ENCODE data around the gene KRTAP4-12.
"Not testable (repeated sequence)": the region's sequence is repeated elsewhere in the genome, so short reads cannot be mapped to it uniquely, and the experiment has no call there.

The KRTAP4-12 gene

DNA sequence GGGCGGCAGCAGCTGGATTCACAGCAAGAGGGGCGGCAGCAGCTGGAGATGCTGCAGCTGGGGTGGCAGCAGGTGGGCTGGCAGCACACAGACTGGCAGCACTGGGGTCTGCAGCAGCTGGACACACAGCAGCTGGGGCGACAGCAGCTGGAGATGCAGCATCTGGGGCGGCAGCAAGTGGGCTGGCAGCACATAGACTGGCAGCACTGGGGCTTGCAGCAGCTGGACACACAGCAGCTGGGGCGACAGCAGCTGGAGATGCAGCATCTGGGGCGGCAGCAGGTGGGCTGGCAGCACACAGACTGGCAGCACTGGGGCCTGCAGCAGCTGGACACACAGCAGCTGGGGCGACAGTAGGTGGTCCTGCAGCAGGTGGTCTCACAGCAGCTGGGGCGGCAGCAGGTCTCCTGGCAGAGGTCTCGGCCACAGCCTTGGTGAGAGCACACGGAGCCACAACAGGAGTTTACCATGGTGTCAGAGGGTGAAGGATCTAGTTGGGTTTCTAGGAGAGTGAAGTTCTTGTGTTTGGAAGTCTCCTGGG lies 6.1 kb downstream of the KRTAP4-12 start, which contains the start of gene KRTAP4-11:
Gene KRTAP4-11 (minus strand): TSS at position 528 of the 541 bp plus-strand sequence. CDS start 58 bp downstream, at position 470.
- DNase-seq (ENCODE audit: low spot score); H3K27me3 Mint-ChIP-seq (ENCODE audit: low read depth); H3K36me3 Mint-ChIP-seq (ENCODE audit: low read depth); H3K27ac Mint-ChIP-seq; H3K4me1 Mint-ChIP-seq (ENCODE audit: low read depth); H3K4me3 Mint-ChIP-seq; H3K9me3 Mint-ChIP-seq: not testable (repeated sequence)

DNA sequence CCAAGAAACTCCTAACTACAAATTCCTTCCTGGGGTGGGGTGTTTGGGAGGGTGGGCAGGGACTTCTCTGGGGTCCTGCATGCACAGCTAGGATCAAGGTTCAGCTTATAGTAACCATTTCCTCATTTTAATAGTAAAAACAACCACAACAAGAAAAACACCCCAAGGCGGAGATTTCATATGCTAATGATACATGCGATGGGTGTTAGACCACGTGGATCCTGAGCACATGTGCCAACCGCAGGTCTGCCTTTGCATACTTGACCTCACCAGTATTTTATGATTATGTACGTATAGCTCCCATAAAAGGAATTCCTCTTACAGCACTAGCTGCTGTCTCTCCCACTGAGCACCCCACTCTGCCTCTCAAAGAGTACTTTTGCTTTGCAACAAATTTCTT lies 7.7 kb downstream of the KRTAP4-12 start:
- no peak overlapping the region for H3K27ac Mint-ChIP-seq
- peaks cover 8% of the 10 kb centered on the region for H3K9me3 Mint-ChIP-seq
- H3K4me3 Mint-ChIP-seq: no peak overlapping the region
- DNase-seq (ENCODE audit: low spot score): no peak
- no peaks in the 10 kb centered on the region for H3K36me3 Mint-ChIP-seq (ENCODE audit: low read depth)
- H3K27me3 Mint-ChIP-seq (ENCODE audit: low read depth): peaks cover 9% of the 10 kb centered on the region
- H3K4me1 Mint-ChIP-seq (ENCODE audit: low read depth): peaks cover 7% of the 10 kb centered on the region

DNA sequence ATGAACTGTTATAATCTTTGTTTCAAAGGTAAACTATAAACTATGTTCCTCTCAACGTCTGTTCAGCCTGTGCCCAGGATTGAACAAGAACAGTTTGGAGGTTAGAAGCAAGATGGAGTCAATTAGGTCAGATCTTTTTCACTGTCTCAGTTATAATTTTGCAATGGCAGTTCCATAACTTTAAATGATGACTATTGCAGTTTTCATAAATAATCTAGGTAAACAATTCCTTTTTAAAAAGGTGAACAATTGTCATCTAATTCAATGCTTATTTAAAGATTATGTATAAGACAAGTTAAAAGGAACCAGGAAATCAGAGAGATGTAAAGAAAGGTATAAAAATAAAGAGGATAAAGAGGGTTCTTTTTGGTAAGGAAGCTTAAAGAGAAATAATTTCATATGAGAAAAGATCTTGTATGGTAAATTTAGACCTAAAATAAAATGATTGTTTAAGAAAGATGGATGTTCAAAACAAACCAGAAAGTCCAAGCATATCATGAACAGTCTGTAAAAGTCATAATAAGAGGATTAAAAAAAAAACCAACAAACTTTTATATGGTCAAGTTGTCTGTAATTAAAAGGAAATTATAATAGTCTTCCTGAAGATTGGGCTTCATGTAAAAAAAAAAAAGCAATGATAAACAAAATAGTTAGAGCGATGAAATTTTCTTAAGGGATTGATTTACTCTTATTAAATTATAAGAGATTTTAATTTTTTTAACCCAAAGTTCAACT lies 12.7 kb downstream of the KRTAP4-12 start:
- Mint-ChIP-seq H3K36me3 (ENCODE audit: low read depth) (no peaks in the 10 kb centered on the region), H3K4me3 (no peak overlapping the region), H3K27me3 (ENCODE audit: low read depth) (peaks cover 13% of the 10 kb centered on the region), H3K4me1 (ENCODE audit: low read depth) (peaks cover 3% of the 10 kb centered on the region), H3K9me3 (peaks cover 8% of the 10 kb centered on the region), H3K27ac (no peak overlapping the region)
- no peak for DNase-seq (ENCODE audit: low spot score)

DNA sequence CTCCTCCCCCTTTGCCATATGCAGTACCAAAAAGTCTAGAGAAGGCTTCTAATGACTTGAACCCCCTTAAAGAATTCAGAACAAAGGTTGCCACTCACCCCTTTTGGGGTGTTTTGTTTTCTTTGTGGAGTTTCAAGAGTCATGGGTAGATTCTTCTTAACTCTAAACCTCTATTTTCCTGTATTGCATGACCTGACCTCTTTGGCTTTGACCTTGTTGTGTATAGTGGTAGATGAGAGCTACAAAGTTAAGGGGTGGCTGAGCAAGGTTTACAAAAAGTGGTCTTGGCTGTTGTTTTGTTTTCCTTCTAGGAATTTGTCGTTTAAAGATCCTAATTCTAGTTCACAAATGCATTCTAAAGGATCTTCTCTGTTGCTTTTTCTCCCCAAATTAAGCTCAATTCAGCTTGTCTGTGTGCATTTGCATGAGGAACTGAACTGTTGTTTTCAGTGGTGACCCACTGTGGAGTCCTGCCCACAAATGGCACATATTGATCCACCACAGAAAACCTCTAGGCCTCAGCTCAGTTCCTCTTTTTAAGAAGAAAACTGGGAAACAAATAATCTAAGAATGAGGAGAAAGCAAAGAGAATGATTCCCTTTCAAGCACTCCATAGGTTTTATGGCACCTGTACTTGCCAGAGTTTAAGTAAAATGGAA lies 15.1 kb downstream of the KRTAP4-12 start:
- H3K9me3 Mint-ChIP-seq; H3K36me3 Mint-ChIP-seq (ENCODE audit: low read depth); DNase-seq (ENCODE audit: low spot score); H3K4me3 Mint-ChIP-seq; H3K27ac Mint-ChIP-seq; H3K27me3 Mint-ChIP-seq (ENCODE audit: low read depth); H3K4me1 Mint-ChIP-seq (ENCODE audit: low read depth): not testable (repeated sequence)

DNA sequence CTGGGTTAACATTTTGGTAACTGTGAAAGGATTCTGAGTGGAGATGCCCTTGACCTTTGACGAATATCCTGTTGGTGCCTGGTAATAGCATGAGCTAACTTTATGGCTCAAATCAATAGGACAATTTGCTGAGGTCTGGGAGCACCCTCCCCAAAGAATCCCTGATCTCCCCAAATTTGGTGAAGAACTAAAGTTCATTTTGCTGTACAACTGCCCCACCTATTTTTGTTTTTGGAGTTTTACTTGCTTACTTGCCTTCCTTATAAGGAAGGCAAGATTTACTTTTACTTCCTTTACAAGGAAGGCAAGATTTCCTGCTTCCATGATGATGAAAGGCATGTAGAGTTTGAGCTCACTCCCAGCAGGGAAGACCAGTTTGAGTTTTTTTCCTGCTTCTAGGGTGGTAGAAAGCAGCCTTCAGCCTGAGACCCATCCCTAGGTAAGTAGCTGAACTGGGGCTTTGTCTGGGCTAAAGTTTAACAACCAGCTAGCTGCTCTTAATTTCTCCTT lies 16.0 kb downstream of the KRTAP4-12 start:
- Mint-ChIP-seq H3K27ac (no peak overlapping the region), H3K36me3 (ENCODE audit: low read depth) (no peaks in the 10 kb centered on the region), H3K9me3 (peaks cover 8% of the 10 kb centered on the region), H3K4me1 (ENCODE audit: low read depth) (peaks cover 3% of the 10 kb centered on the region), H3K27me3 (ENCODE audit: low read depth) (peaks cover 9% of the 10 kb centered on the region), H3K4me3 (no peak overlapping the region)
- no peak for DNase-seq (ENCODE audit: low spot score)

DNA sequence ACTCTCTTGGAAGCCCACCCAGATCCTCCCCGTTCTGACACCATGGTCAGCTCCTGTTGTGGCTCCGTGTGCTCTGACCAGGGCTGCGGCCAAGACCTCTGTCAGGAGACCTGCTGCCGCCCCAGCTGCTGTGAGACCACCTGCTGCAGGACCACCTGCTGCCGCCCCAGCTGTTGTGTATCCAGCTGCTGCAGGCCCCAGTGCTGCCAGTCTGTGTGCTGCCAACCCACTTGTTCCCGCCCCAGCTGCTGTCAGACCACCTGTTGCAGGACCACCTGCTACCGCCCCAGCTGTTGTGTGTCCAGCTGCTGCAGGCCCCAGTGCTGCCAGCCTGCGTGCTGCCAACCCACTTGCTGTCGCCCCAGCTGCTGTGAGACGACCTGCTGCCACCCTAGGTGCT lies 18.6 kb downstream of the KRTAP4-12 start, which contains the start of gene KRTAP4-9:
Gene KRTAP4-9 (plus strand): TSS at position 43 of the 400 bp plus-strand sequence. CDS start 0 bp downstream, at position 43.
- not testable (repeated sequence) for DNase-seq (ENCODE audit: low spot score); H3K9me3 Mint-ChIP-seq; H3K4me1 Mint-ChIP-seq (ENCODE audit: low read depth); H3K4me3 Mint-ChIP-seq; H3K27ac Mint-ChIP-seq; H3K27me3 Mint-ChIP-seq (ENCODE audit: low read depth); H3K36me3 Mint-ChIP-seq (ENCODE audit: low read depth)

DNA sequence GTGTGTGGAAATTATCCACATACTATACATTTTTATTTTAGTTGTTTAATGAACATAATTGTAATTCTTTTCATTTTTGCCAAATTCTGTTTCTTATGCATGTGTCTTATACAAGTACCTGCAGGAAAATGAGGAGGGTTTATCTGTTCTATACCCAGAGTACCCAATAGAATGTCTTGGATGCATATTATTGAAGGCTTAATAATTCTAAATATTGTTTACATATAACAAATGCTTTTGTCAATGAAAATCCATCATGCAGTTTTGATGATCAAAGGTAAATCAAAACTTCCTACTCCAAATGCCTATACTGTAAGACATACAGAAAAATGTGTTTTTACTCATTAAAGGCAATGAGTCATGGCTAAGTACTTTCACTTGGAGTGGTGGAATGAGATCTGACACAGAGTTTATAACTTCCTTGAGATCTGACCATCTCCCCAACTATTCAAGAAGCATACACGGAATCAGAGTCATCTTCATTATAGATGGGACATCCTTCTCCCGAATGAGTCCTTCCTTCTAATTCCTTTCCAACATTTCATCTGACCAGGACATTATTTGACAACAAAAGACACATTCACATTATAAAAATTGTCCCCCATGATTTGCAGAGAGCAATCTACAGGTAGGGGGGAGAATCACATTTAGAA lies 19.5 kb downstream of the KRTAP4-12 start:
- not testable (repeated sequence) for H3K36me3 Mint-ChIP-seq (ENCODE audit: low read depth); H3K27ac Mint-ChIP-seq; H3K9me3 Mint-ChIP-seq; H3K4me3 Mint-ChIP-seq; H3K4me1 Mint-ChIP-seq (ENCODE audit: low read depth); H3K27me3 Mint-ChIP-seq (ENCODE audit: low read depth); DNase-seq (ENCODE audit: low spot score)

DNA sequence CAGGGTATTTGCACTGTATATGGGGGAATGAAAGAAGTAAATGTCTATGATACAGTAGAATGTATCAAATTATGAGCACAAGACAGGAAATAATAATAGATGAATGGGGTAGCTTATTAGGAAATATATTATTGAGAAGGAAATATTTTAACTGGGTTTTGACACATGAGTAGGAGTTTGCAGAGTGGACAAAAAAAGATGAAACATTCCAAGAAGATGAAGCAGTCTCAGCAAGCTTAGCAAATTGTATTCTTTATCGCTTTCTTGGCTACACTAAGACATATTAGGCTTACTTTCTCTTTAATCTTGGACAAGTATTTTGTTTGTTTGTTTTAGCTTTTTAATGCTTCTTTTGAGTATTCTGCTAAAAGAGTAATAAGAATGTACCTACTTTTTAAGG lies 20.1 kb downstream of the KRTAP4-12 start:
- H3K9me3 Mint-ChIP-seq: no peaks in the 10 kb centered on the region
- peaks cover 6% of the 10 kb centered on the region for H3K27me3 Mint-ChIP-seq (ENCODE audit: low read depth)
- DNase-seq (ENCODE audit: low spot score): no peak
- no peaks in the 10 kb centered on the region for H3K36me3 Mint-ChIP-seq (ENCODE audit: low read depth)
- H3K4me3 Mint-ChIP-seq: no peak overlapping the region
- H3K27ac Mint-ChIP-seq: no peak overlapping the region
- H3K4me1 Mint-ChIP-seq (ENCODE audit: low read depth): peaks cover 3% of the 10 kb centered on the region

DNA sequence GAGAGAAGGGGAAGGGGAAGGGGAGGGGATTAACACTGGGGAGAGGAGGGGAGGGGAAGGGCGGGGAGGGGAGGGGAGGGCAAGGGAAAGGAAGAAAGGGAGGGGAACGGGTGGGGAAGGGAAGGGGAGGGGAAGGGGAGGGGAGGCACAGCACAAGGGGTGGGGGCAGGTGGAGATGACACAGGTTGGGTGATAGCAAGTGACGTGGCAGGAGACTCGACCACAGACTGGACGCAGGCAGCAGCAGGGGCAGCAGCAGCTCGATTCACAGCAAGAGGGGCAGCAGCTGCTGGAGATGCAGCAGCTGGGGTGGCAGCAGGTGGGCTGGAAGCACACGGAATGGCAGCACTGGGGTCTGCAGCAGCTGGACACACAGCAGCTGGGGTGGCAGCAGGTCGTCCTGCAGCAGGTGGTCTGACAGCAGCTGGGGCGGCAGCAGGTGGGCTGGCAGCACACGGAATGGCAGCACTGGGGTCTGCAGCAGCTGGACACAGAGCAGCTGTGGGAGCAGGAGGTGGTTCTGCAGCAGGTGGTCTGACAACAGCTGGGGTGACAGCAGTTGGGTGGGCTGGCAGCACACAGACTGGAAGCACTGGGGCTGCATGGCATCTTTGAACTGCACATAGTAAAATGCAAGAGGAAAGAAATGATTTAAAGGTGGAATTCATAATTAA lies 22.3 kb downstream of the KRTAP4-12 start, which contains the start of gene KRTAP4-16:
Gene KRTAP4-16 (minus strand): TSS at position 624 of the 674 bp plus-strand sequence. CDS start 0 bp downstream, at position 624.
- H3K9me3 Mint-ChIP-seq: no peaks in the 10 kb centered on the region
- no peak within 1 kb of the TSS for H3K27ac Mint-ChIP-seq
- no peak for DNase-seq (ENCODE audit: low spot score)
- H3K36me3 Mint-ChIP-seq (ENCODE audit: low read depth): no peaks in the 10 kb centered on the region
- H3K27me3 Mint-ChIP-seq (ENCODE audit: low read depth): no peaks in the 10 kb centered on the region
- no peaks in the 10 kb centered on the region for H3K4me1 Mint-ChIP-seq (ENCODE audit: low read depth)
- H3K4me3 Mint-ChIP-seq: no peak within 1 kb of the TSS

DNA sequence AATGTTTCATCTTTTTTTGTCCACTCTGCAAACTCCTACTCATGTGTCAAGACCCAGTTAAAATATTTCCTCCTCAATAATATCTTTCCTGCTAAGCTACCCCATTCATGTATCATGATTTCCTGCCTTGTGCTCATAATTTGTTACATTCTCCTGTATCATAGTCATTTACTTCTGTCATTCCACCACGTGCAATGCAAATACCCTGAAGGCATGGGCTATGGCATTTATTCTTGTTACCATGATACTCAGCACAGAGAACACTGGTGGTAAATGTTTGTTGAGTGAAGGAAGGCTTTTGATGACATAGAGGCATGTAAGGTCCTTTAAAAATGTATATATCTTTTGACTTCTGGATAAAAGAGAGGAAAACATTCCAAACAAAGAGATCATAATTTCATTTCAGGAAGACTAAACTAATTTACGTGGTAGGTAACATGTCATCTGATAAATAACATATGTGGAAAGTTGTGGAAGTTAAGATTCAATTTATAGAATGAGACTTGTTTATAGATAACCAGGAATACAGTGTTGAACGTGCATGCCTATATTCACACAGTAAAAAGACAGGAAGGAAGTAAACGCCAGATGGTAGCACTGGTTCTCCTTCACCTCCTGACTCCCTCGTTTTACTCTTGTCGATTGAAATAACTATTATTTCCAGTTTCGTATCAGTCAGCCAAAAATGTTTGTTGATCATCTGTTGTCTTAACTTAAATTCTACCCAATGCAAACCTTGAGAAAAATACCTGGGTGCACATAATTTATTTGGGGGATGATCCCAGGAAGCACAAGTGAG lies 24.1 kb downstream of the KRTAP4-12 start:
- H3K27me3 Mint-ChIP-seq (ENCODE audit: low read depth); H3K36me3 Mint-ChIP-seq (ENCODE audit: low read depth); H3K4me1 Mint-ChIP-seq (ENCODE audit: low read depth): not testable (repeated sequence)

DNA sequence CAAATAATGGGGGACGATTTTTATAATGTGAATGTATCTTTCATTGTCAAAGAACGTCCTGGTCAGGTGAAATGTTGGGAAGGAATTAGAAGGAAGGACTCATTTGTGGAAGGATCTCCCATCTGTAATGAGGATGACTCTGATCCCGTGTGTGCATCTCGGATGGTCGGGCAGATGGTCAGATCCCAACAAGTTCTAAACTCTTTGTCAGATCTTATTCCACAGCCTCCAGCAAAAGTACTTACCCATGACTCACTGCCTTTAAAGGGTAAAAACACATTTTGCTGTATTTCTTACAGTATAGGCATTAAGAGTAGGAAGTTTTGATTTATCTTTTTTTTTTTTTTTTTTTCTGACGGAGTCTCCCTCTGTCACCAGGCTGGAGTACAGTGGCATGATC lies 25.5 kb downstream of the KRTAP4-12 start:
- no peaks in the 10 kb centered on the region for H3K36me3 Mint-ChIP-seq (ENCODE audit: low read depth)
- no peaks in the 10 kb centered on the region for H3K4me1 Mint-ChIP-seq (ENCODE audit: low read depth)
- H3K27me3 Mint-ChIP-seq (ENCODE audit: low read depth): peaks cover 5% of the 10 kb centered on the region
- no peaks in the 10 kb centered on the region for H3K9me3 Mint-ChIP-seq
- H3K27ac Mint-ChIP-seq: no peak overlapping the region
- H3K4me3 Mint-ChIP-seq: no peak overlapping the region
- DNase-seq (ENCODE audit: low spot score): no peak

More for the DNA sequence above, 24.1 kb downstream of the KRTAP4-12 start:
- H3K9me3 Mint-ChIP-seq; DNase-seq (ENCODE audit: low spot score); H3K27ac Mint-ChIP-seq; H3K4me3 Mint-ChIP-seq: not testable (repeated sequence)

DNA sequence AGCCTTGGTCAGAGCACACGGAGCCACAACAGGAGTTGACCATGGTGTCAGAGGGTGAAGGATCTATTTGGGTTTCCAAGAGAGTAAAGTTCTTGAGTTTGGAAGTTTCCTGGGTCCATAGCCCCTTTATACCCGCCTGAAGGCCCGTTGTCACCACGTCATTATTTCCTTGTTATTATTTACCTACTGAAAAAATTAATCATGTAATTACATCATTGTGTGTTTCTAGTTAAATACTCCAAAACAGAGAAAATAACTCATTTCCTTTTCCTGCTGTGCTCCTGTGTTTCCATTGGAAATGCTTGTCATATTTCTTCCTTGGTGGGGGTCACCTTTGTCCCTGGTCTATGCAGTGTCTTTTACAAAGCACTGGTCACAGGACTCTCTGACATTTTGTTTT lies 25.9 kb downstream of the KRTAP4-12 start, which contains the start of gene KRTAP4-8:
Gene KRTAP4-8 (minus strand): TSS at position 101 of the 400 bp plus-strand sequence. CDS start 58 bp downstream, at position 43.
- Mint-ChIP-seq H3K27ac (no peak within 1 kb of the TSS), H3K36me3 (ENCODE audit: low read depth) (no peaks in the 10 kb centered on the region), H3K9me3 (peaks cover 2% of the 10 kb centered on the region), H3K4me1 (ENCODE audit: low read depth) (no peaks in the 10 kb centered on the region), H3K4me3 (no peak within 1 kb of the TSS), H3K27me3 (ENCODE audit: low read depth) (peaks cover 5% of the 10 kb centered on the region)
- no peak for DNase-seq (ENCODE audit: low spot score)

DNA sequence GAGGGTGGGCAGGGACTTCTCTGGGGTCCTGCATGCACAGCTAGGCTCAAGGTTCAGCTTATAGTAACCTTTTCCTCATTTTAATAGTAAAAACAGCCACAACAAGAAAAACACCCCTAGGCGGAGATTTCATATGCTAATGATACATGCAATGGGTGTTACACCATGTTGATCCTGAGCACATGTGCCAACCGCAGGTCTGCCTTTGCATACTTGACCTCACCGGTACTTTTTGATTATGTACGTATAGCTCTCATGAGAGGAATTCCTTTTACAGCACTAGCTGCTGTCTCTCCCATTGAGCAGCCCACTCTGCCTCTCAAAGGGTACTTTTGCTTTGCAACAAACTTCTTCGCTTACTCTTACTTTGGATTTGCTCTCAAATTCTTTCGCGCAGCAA lies 27.9 kb downstream of the KRTAP4-12 start:
- H3K9me3 Mint-ChIP-seq: peaks cover 6% of the 10 kb centered on the region
- no peaks in the 10 kb centered on the region for H3K4me1 Mint-ChIP-seq (ENCODE audit: low read depth)
- no peaks in the 10 kb centered on the region for H3K36me3 Mint-ChIP-seq (ENCODE audit: low read depth)
- H3K4me3 Mint-ChIP-seq: no peak overlapping the region
- H3K27ac Mint-ChIP-seq: no peak overlapping the region
- DNase-seq (ENCODE audit: low spot score): no peak
- peaks cover 5% of the 10 kb centered on the region for H3K27me3 Mint-ChIP-seq (ENCODE audit: low read depth)

Data from T-helper 2 cell treated with Interferon-gamma antibody and Interleukin-4, amounts not matched to agents 5 μg/mL and 100 μg/mL, for 36 hours (primary cell).